ENCODE measurements around the gene ANLN. TPM values are rescaled to one million over a fixed set of nuclear protein-coding genes. Genes with fewer than 3 reads are reported as not detected.
A peak's percentile ranks its signal among the peaks of the same experiment; 100 is the strongest.

ANLN gene
- total RNA-seq, 1 donor from 2014 or later: 15.4 TPM

DNA sequence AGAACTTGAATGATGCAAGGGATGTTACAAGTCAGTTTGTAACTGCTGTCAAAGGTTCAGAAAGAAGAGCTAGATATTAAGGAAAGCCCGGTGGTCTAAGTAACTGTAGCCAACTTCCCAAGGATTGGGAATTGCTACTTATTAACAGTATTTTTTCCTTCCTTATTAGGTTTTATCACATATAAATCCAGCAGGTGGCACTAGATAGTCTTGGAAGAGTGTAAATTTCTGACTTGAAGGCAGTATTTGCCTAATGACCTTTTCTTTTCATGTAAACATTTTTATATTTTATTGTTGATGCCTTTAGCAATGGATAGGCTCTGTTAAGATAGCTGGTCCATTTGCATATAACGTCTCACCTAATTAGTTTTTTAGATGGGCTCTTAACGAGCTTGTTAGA is 51.2 kb downstream of the ANLN start:
- no peak overlapping the region for H3K4me3 ChIP-seq (ENCODE audit: low read depth, low read length)
- TF ChIP-seq, protein P1, sequence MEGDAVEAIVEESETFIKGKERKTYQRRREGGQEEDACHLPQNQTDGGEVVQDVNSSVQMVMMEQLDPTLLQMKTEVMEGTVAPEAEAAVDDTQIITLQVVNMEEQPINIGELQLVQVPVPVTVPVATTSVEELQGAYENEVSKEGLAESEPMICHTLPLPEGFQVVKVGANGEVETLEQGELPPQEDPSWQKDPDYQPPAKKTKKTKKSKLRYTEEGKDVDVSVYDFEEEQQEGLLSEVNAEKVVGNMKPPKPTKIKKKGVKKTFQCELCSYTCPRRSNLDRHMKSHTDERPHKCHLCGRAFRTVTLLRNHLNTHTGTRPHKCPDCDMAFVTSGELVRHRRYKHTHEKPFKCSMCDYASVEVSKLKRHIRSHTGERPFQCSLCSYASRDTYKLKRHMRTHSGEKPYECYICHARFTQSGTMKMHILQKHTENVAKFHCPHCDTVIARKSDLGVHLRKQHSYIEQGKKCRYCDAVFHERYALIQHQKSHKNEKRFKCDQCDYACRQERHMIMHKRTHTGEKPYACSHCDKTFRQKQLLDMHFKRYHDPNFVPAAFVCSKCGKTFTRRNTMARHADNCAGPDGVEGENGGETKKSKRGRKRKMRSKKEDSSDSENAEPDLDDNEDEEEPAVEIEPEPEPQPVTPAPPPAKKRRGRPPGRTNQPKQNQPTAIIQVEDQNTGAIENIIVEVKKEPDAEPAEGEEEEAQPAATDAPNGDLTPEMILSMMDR (IDR thresholded peaks at IDR 0.05; ENCODE audit: insufficient read depth, low read length, poor library complexity, severe bottlenecking): peak; percentile 36
- peak; percentile 14 for DNase-seq (ENCODE audit: low read depth)
- H3K36me3 ChIP-seq (ENCODE audit: control insufficient read depth, insufficient read depth, low read length): no peaks in the 10 kb centered on the region
- no peaks in the 10 kb centered on the region for H3K27me3 ChIP-seq (ENCODE audit: control insufficient read depth, insufficient read depth, low read length)

DNA sequence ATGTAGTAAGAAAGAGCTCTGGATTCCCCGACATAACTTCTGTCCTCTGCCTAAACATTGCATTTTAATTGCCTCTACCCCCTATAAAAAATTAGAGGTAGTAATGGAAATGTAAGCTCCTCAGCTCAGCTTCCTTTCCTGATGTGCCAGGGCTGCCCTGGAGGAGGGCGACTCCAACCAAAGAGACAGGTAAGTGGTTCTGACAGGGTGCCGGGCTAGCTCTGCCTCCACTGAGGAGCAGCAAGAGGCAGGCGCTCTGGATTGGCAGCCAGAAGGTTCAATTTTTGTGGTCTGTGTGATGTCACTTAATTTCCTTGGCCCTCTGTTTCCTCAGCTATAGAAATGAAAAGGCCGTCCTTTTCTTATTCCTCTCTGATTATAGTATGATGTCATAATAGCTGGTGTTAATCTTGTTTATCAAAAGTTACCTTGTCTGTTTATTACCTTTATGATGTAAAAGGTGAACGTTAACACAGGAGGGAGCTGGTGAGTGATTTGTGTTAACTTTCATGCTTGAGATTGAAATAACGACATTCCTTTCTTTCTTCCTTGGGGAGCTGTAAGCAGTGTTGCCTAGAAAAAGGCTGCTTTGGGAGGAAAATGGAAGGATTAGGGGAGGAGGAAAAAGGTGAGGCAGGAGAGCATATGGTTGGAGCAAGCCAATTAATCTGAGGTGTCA is 51.8 kb downstream of the ANLN start:
- H3K4me3 ChIP-seq (ENCODE audit: low read depth, low read length): no peak overlapping the region
- TF ChIP-seq, protein P1 (IDR thresholded peaks at IDR 0.05; ENCODE audit: insufficient read depth, low read length, poor library complexity, severe bottlenecking): no peak
- no peaks in the 10 kb centered on the region for H3K27me3 ChIP-seq (ENCODE audit: control insufficient read depth, insufficient read depth, low read length)
- H3K36me3 ChIP-seq (ENCODE audit: control insufficient read depth, insufficient read depth, low read length): no peaks in the 10 kb centered on the region
- DNase-seq (ENCODE audit: low read depth): no peak

DNA sequence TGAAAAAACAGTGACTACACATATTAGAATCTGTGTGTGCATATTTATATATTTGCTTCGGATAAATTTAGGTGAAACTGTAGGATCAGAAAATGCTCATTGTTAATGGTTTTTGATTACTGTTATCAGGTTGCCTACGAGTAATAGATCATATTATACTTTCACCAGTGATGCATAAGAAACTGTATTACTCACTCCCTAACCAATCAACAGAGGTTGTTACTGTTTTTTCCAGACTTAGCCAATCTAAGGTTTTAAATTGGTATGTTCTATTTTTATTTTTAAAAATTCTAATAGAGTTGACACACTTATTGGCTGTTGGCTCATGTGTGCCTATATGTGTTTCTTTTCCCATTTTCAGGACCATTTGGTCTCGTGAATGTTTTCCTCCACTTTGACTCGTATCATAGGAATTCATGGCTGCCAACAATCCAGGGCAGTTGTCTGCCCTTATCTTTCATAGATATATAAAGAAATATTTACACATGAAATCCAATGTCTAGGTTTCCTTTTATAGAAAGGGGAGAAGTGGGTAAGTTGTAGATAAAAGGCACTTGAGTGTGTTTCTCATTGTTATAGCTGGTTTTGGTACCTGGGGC is 59.2 kb downstream of the ANLN start:
- Histone ChIP-seq H3K36me3 (ENCODE audit: control insufficient read depth, insufficient read depth, low read length) (no peaks in the 10 kb centered on the region), H3K4me3 (ENCODE audit: low read depth, low read length) (no peak overlapping the region), H3K27me3 (ENCODE audit: control insufficient read depth, insufficient read depth, low read length) (no peaks in the 10 kb centered on the region)
- no peak for DNase-seq (ENCODE audit: low read depth)
- TF ChIP-seq, protein P1 (IDR thresholded peaks at IDR 0.05; ENCODE audit: insufficient read depth, low read length, poor library complexity, severe bottlenecking): no peak

DNA sequence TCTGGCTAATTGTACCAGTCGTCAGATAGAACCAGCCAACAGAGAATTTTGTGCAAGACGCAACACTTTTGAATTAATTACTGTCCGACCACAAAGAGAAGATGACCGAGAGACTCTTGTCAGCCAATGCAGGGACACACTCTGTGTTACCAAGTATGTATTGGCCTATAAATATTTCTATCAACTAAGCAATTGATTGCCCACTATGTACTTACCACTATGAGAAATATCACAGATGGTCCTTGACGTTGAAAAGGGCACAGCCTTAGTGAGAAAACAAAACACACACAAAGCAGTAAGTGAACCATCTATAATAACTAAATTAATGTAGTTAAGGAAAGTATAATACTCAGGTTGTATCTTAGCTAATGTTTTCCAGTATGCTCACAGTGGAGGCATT is 60.0 kb downstream of the ANLN start:
- no peaks in the 10 kb centered on the region for H3K27me3 ChIP-seq (ENCODE audit: control insufficient read depth, insufficient read depth, low read length)
- H3K36me3 ChIP-seq (ENCODE audit: control insufficient read depth, insufficient read depth, low read length): no peaks in the 10 kb centered on the region
- H3K4me3 ChIP-seq (ENCODE audit: low read depth, low read length): no peak overlapping the region
- TF ChIP-seq, protein P1 (IDR thresholded peaks at IDR 0.05; ENCODE audit: insufficient read depth, low read length, poor library complexity, severe bottlenecking): no peak
- DNase-seq (ENCODE audit: low read depth): no peak

DNA sequence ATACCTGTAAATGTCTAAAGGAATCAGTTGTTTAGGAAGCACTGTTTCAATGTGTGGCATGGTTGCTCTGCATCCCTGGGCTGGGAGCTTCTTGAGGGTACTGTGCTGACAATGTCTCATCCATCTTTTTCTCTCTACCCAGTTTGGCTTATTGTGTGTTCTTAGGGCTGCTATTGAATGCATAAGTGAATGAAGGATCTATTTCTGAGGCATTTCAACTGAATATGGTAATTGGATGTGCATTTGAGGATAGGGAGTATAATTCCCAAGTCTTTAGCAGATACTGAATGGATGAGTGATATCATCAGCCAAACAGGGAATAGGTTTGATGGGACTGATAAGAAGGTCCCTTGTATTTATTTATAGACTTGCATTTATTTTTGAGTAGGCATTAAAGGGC is 64.1 kb downstream of the ANLN start:
- Histone ChIP-seq H3K4me3 (ENCODE audit: low read depth, low read length) (no peak overlapping the region), H3K27me3 (ENCODE audit: control insufficient read depth, insufficient read depth, low read length) (no peaks in the 10 kb centered on the region), H3K36me3 (ENCODE audit: control insufficient read depth, insufficient read depth, low read length) (no peaks in the 10 kb centered on the region)
- DNase-seq (ENCODE audit: low read depth): no peak
- TF ChIP-seq, protein P1 (IDR thresholded peaks at IDR 0.05; ENCODE audit: insufficient read depth, low read length, poor library complexity, severe bottlenecking): no peak

DNA sequence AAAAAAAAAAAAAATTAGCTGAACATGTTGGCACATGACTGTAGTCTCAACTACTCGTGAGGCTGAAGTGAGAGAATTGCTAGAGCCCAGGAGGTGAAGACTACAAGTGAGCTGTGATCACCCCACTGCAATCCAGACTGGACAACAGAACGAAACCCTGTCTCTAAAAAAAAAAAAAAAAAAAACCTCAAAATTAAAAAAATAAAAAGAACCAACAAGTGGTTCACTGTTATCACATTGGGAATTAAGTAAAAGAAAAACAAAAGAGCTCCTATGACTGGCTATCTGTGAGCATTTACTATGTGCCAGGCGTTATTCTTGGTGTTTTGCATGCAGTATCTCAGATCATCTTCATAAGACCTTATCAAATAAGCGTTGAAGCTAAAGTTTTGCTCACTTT is 66.0 kb downstream of the ANLN start:
- Histone ChIP-seq H3K36me3 (ENCODE audit: control insufficient read depth, insufficient read depth, low read length) (no peaks in the 10 kb centered on the region), H3K4me3 (ENCODE audit: low read depth, low read length) (no peak overlapping the region)
- DNase-seq (ENCODE audit: low read depth): no peak

More for the DNA sequence above, 66.0 kb downstream of the ANLN start:
- TF ChIP-seq, protein P1 (IDR thresholded peaks at IDR 0.05; ENCODE audit: insufficient read depth, low read length, poor library complexity, severe bottlenecking): no peak
- H3K27me3 ChIP-seq (ENCODE audit: control insufficient read depth, insufficient read depth, low read length): no peaks in the 10 kb centered on the region
